Adrenal gland (tissue), 12 donors: Measurements from ENCODE around the gene IL10. TPM values are rescaled to one million over a fixed set of nuclear protein-coding genes. Genes with fewer than 3 reads are reported as not detected.
A peak's percentile ranks its signal among the peaks of the same experiment; 100 is the strongest.
"Not testable (repeated sequence)": the region's sequence is repeated elsewhere in the genome, so short reads cannot be mapped to it uniquely, and the experiment has no call there.

Experiments
- DNase-seq, 7 donors: peaks; one replicate each; pipeline ENCODE4 v3.0.0-alpha.2; 2019 to 2020
- H3K27ac ChIP-seq, 5 donors: fragments of 200-600 bp; sonication (generic) in 4 of 5; 1 replicate in 3 of 5; 2 replicates in 2 of 5; pipeline versions ENCODE4 v1.5.1 to v1.8.0; 2016 to 2020; ENCODE audit warnings: mild to moderate bottlenecking in 1 of 5
- H3K27me3 ChIP-seq: fragments of 200-600 bp; 2 replicates; pipeline ENCODE4 v1.8.0; 2021
- H3K36me3 ChIP-seq, 2 donors: fragments of 200-600 bp; replicated peaks in 1 of 2; 1 replicate in 1 of 2; 2 replicates in 1 of 2; pipeline versions ENCODE4 v1.5.1 to v1.8.0; 2018 to 2022
- H3K4me1 ChIP-seq, 2 donors: fragments of 200-600 bp; replicated peaks in 1 of 2; 1 replicate in 1 of 2; 2 replicates in 1 of 2; pipeline versions ENCODE4 v1.5.1 to v1.8.0; 2018 to 2021
- H3K4me3 ChIP-seq, 4 donors: fragments of 200-600 bp; sonication (generic) in 3 of 4; one replicate each; pipeline ENCODE4 v1.5.1; 2016 to 2018
- H3K9me3 ChIP-seq, 3 donors: fragments of 200-600 bp; sonication (generic) in 1 of 3; replicated peaks in 1 of 3; 1 replicate in 2 of 3; 2 replicates in 1 of 3; pipeline versions ENCODE4 v1.5.1 to v1.8.0; 2016 to 2021
- POLR2A ChIP-seq, 2 donors: fragments of 450-650 bp; IDR thresholded peaks; one replicate each; pipeline ENCODE4 v1.6.1; 2017; ENCODE audit warnings: antibody characterized with exemption in 2 of 2, mild to moderate bottlenecking in 2 of 2, moderate library complexity in 1 of 2
- WGBS, 4 donors: extraction: QIAGEN DNeasy Blood & Tissue Kit in 2 of 4; methylation state at CpG; one replicate each; pipeline versions ENCODE4 v1.1.5 to v1.1.7; 2013 to 2017; 5-methylcytosine and 5-hydroxymethylcytosine counted together
- intact Hi-C, 2 donors: fragments of 100-400 bp; cut with DNase I; formaldehyde crosslinking; loops; one replicate each; pipeline versions ENCODE4 v1.14.1 to v1.15.0; 2022 to 2023
- polyA plus RNA-seq, 3 donors: library from polyadenylated mRNA; stranded (reverse); fragments of 200-250 nt in 2 of 3; fragments of 350-450 nt in 1 of 3; fragmentation: Illumina TruSeq in 1 of 3; extraction: RNeasy Lipid Tissue Mini Kit (QIAGEN cat#74804) in 1 of 3; gene quantifications; one replicate each; pipeline ENCODE4 v1.2.3, GENCODE V29; 2013 to 2014
- total RNA-seq, 9 donors: library from RNA; depleted of rRNA in 4 of 9; stranded (reverse); fragments of >200 nt in 4 of 9; fragments of 120-200 nt in 1 of 9; fragmentation: NEBNext Ultra II Directional in 1 of 9; extraction: Animal tissue kit (Norgen Biotek cat#: 25700) in 1 of 9; gene quantifications; one replicate each; pipeline versions ENCODE4 v1.1.0 to v1.2.4, GENCODE V29; 2013 to 2023
- TF ChIP-seq, protein P1 (sequence below), 6 experiments: fragments of 450-650 bp in 4 of 6; fragments of 200-600 bp in 2 of 6; sonication (generic) in 1 of 6; IDR thresholded peaks; 1 replicate in 5 of 6; 2 replicates in 1 of 6; pipeline versions ENCODE4 v1.5.1 to v1.8.0; 2016 to 2021; ENCODE audit warnings: antibody characterized with exemption in 6 of 6, mild to moderate bottlenecking in 2 of 6, moderate library complexity in 1 of 6
- donor health status: healthy with polysubstance abuse.
- donor health status: Bipolar disorder and iron deficiency.
- donor health status: DM: yes; HTN: yes; CAD: no.
- donor health status: DM: no; HTN: no; CAD: no.
- donor health status: DM: no; HTN: no; CAD: no.
- donor health status: DM: yes; HTN: yes; CAD: no.

Gene IL10
- total and polyA plus RNA-seq, 12 donors, result 0.33 to 8.5 (median 2.9) TPM

GRCh38 chr1:206769304-206769731 is 3.0 kb downstream of the IL10 start:
- H3K4me3 ChIP-seq, result no peak overlapping the region
- TF ChIP-seq, protein P1, sequence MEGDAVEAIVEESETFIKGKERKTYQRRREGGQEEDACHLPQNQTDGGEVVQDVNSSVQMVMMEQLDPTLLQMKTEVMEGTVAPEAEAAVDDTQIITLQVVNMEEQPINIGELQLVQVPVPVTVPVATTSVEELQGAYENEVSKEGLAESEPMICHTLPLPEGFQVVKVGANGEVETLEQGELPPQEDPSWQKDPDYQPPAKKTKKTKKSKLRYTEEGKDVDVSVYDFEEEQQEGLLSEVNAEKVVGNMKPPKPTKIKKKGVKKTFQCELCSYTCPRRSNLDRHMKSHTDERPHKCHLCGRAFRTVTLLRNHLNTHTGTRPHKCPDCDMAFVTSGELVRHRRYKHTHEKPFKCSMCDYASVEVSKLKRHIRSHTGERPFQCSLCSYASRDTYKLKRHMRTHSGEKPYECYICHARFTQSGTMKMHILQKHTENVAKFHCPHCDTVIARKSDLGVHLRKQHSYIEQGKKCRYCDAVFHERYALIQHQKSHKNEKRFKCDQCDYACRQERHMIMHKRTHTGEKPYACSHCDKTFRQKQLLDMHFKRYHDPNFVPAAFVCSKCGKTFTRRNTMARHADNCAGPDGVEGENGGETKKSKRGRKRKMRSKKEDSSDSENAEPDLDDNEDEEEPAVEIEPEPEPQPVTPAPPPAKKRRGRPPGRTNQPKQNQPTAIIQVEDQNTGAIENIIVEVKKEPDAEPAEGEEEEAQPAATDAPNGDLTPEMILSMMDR (IDR thresholded peaks at IDR 0.05), result no peak
- TF ChIP-seq POLR2A (IDR thresholded peaks at IDR 0.05), result no peak
- no peaks in the 10 kb centered on the region for H3K9me3 ChIP-seq
- DNase-seq, result no peak
- no peaks in the 10 kb centered on the region for H3K4me1 ChIP-seq
- no peaks in the 10 kb centered on the region for H3K36me3 ChIP-seq
- 78 to 89% (median 85%) methylated on average over 7 of the region's 7 CpGs for WGBS, 4 donors
- intact Hi-C loops, result no loop called here
- no peaks in the 10 kb centered on the region for H3K27me3 ChIP-seq
- H3K27ac ChIP-seq, result no peak overlapping the region

GRCh38 chr1:206768472-206769303 is 3.6 kb downstream of the IL10 start:
- no peaks in the 10 kb centered on the region for H3K4me1 ChIP-seq
- H3K36me3 ChIP-seq, result no peaks in the 10 kb centered on the region
- H3K4me3 ChIP-seq, result no peak overlapping the region
- no peak for DNase-seq
- intact Hi-C loops, result no loop called here
- TF ChIP-seq, protein P1 (IDR thresholded peaks at IDR 0.05), result no peak
- no peak for TF ChIP-seq POLR2A (IDR thresholded peaks at IDR 0.05)
- H3K27ac ChIP-seq, result no peak overlapping the region
- WGBS, 4 donors, result 72 to 80% (median 78%) methylated on average over 14 of the region's 14 CpGs
- H3K27me3 ChIP-seq, result no peaks in the 10 kb centered on the region
- H3K9me3 ChIP-seq, result no peaks in the 10 kb centered on the region

GRCh38 chr1:206766251-206766856 is 5.9 kb downstream of the IL10 start:
- 49 to 60% (median 55%) methylated on average over 8 of the region's 8 CpGs for WGBS, 4 donors
- Histone ChIP-seq H3K4me1 (no peaks in the 10 kb centered on the region), H3K36me3 (no peaks in the 10 kb centered on the region), H3K9me3 (no peaks in the 10 kb centered on the region), H3K27me3 (peaks cover 3% of the 10 kb centered on the region), H3K27ac (peak overlapping the region in 1 of 5 donors; percentile 29), H3K4me3 (no peak overlapping the region)
- DNase-seq, result peak; percentile 23 to 60 (median 38)
- intact Hi-C loops, result no loop called here
- no peak for TF ChIP-seq POLR2A (IDR thresholded peaks at IDR 0.05)
- TF ChIP-seq, protein P1 (IDR thresholded peaks at IDR 0.05), result no peak

DNA sequence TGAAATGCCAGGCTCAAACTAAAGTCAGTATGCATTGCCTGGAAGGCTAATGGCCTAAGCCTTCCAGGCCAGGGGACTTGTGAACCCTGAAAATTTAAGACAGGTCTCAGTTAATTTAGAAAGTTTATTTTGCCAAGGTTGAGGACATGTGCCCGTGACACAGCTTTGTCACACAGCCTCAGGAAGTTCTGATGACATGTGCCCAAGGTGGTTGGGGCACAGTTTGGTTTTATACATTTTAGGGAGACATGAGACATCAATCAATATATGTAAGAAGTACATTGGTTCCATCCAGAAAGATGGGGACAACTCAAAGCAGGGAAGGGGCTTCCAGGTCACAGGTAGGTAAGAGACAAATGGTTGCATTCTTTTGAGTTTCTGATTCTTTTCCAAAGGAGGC is 6.5 kb downstream of the IL10 start:
- intact Hi-C loops, H3K27ac ChIP-seq, H3K27me3 ChIP-seq, H3K9me3 ChIP-seq, H3K4me3 ChIP-seq, H3K36me3 ChIP-seq, DNase-seq, H3K4me1 ChIP-seq: not testable (repeated sequence)
- 85 to 94% (median 91%) methylated on average over 1 of the region's 1 CpG for WGBS, 4 donors

- H3K9me3 ChIP-seq, intact Hi-C loops, H3K27me3 ChIP-seq, H3K4me3 ChIP-seq, H3K27ac ChIP-seq, DNase-seq, H3K36me3 ChIP-seq, H3K4me1 ChIP-seq: not testable (repeated sequence)
- WGBS, 4 donors, result 86 to 91% (median 88%) methylated on average over 12 of the region's 12 CpGs
These were observed 9.4 kb downstream of the IL10 start for GRCh38 chr1:206762741-206763364.
